ENCODE data around the gene KHK.

The KHK gene

GRCh38 chr2:27042159-27042661, 44.4 kb upstream of the KHK start (continued):
- TF ChIP-seq ZNF391 (tag by site-specific recombination; IDR thresholded peaks at IDR 0.05; ENCODE audit: borderline replicate concordance, low read depth) (no peak), ZNF366 (tag by site-specific recombination; conservative IDR thresholded peaks at IDR 0.05) (peak; percentile 76)

DNA sequence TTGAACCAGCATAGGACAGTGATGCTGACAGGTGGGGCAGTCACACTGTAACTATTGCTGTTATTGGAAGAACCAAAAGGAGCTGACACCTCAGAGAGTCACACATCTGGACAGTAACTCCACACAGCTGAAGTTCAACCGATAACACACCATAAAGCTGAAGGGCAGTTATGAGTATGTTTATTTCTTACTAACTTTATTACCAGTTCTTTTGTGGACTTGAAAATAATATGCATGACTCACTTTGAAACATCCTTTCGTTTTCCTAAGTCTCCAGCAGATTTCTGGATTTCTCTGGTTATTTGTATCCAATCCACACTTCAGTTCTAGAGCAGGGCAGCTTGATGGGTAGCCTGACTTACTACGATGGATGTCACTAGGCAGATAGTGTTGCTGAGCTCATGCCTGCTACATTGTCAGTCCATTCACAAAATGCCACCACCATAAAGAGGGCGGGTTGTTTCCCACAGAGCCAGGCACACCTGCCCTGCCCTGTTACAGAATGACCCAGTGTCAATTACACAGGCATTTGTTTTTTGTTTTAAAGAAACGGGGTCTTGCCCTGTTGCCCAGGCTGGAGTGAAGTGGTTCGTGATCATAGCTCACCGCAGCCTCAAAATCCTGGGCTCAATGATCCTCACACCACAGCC, 43.5 kb upstream of the KHK start:
- Histone ChIP-seq H3K4me3 (ENCODE audit: low read depth, low read length) (no peak overlapping the region), H3K4me1 (ENCODE audit: control insufficient read depth, insufficient read depth, low read length) (peaks cover 16% of the 10 kb centered on the region), H3K27ac (ENCODE audit: extremely low read depth, low read depth, low read length) (no peak overlapping the region), H3K36me3 (ENCODE audit: control insufficient read depth in 2 of 2, insufficient read depth in 1 of 2, low read length in 2 of 2) (peaks cover 0 to 51% of the 10 kb centered on the region in 2 experiments; a peak in 2 of 3 replicates), H3K9me3 (ENCODE audit: control insufficient read depth, insufficient read depth, low read depth, low read length) (no peaks in the 10 kb centered on the region)
- ChIA-PET POLR2A (interaction anchor here (0.7 to 1.4 kb wide), 2 partner anchors 8 to 9 kb away, joined by 3 to 6 read pairs; partner anchors contain the start of gene AGBL5), CTCF (interaction anchor here (1.1 kb wide), 1 partner anchor 84 kb away, joined by 5 read pairs; no protein-coding TSS in a partner anchor)
- no peak for TF ChIP-seq CTCF (tag by site-specific recombination; IDR thresholded peaks at IDR 0.05)
- TF ChIP-seq ZBTB6 (tag by site-specific recombination; IDR thresholded peaks at IDR 0.05) = peak; percentile 42; the same call in 1 of the 2 replicates

- peaks cover 4% of the 10 kb centered on the region for H3K4me1 ChIP-seq (ENCODE audit: control insufficient read depth, insufficient read depth, low read length)
- H3K9me3 ChIP-seq (ENCODE audit: control insufficient read depth, insufficient read depth, low read depth, low read length) = no peaks in the 10 kb centered on the region
- H3K27ac ChIP-seq (ENCODE audit: extremely low read depth, low read depth, low read length) = peak overlapping the region; percentile 73
- peaks cover 5 to 20% of the 10 kb centered on the region in 2 experiments; a peak in 2 of 3 replicates for H3K36me3 ChIP-seq (ENCODE audit: control insufficient read depth in 2 of 2, insufficient read depth in 1 of 2, low read length in 2 of 2)
- CTCF ChIA-PET = interaction anchor here (0.7 to 1.6 kb wide), 9 partner anchors 15 to 876 kb away, joined by 3 to 7 read pairs (median 4); no protein-coding TSS in a partner anchor
- POLR2A ChIA-PET = interaction anchor here (0.8 to 3.7 kb wide), 15 partner anchors 8 to 167 kb away, joined by 3 to 61 read pairs (median 8); partner anchors contain the start of genes CAD, KHK, OST4 and TMEM214
- H3K4me3 ChIP-seq (ENCODE audit: low read depth, low read length) = peak overlapping the region; percentile 73
- no peak for TF ChIP-seq ZNF704 (tag by site-specific recombination; IDR thresholded peaks at IDR 0.05)
- peak; percentile 91 for TF ChIP-seq ZBTB8A (tag by site-specific recombination; IDR thresholded peaks at IDR 0.05)
- TF ChIP-seq ZNF658 (tag by site-specific recombination; IDR thresholded peaks at IDR 0.05) = no peak
- no peak for TF ChIP-seq GFI1B (tag by site-specific recombination; IDR thresholded peaks at IDR 0.05)
- no peak for TF ChIP-seq SCRT2 (tag by site-specific recombination; IDR thresholded peaks at IDR 0.05)
- no peak for TF ChIP-seq ZNF664 (tag by site-specific recombination; IDR thresholded peaks at IDR 0.05)
- no peak for TF ChIP-seq CTCF (tag by site-specific recombination; IDR thresholded peaks at IDR 0.05)
- no peak for TF ChIP-seq ZNF362 (tag by site-specific recombination; IDR thresholded peaks at IDR 0.05)
- TF ChIP-seq SP2 (tag by site-specific recombination; IDR thresholded peaks at IDR 0.05) = no peak
- no peak; the same call in 1 of the 2 replicates for TF ChIP-seq ZNF341 (tag by site-specific recombination; IDR thresholded peaks at IDR 0.05; ENCODE audit: low read depth)
- 0 out of 2 replicates have a peak, but pooled peaks have one; percentile 7 for TF ChIP-seq EGR2 (tag by site-specific recombination; IDR thresholded peaks at IDR 0.05; ENCODE audit: low read depth)
- no peak for TF ChIP-seq ZNF138 (tag by site-specific recombination; IDR thresholded peaks at IDR 0.05; ENCODE audit: borderline replicate concordance)
- TF ChIP-seq ZNF202 (tag by site-specific recombination; IDR thresholded peaks at IDR 0.05; ENCODE audit: borderline replicate concordance) = no peak
- no peak; the same call in 1 of the 2 replicates for TF ChIP-seq ZNF223 (tag by site-specific recombination; IDR thresholded peaks at IDR 0.05)
- no peak for TF ChIP-seq ZBTB6 (tag by site-specific recombination; IDR thresholded peaks at IDR 0.05)
- no peak for TF ChIP-seq ZNF132 (tag by site-specific recombination; IDR thresholded peaks at IDR 0.05; ENCODE audit: borderline replicate concordance)
These were observed 36.9 kb upstream of the KHK start for GRCh38 chr2:27049422-27050280.
